Suprapubic skin (tissue), 3 donors: ENCODE results near the gene MOB3A.
"Not testable (repeated sequence)": the region's sequence is repeated elsewhere in the genome, so short reads cannot be mapped to it uniquely, and the experiment has no call there.

Experiments
- CTCF ChIP-seq, 2 donors: fragments of 200-600 bp in 1 of 2; fragments of 450-650 bp in 1 of 2; sonication (generic) in 1 of 2; IDR thresholded peaks; one replicate each; pipeline ENCODE4 v1.5.1; 2016 to 2019; ENCODE audit warnings: antibody characterized with exemption in 2 of 2, mild to moderate bottlenecking in 1 of 2, moderate library complexity in 1 of 2
- EP300 ChIP-seq: sonication (generic); formaldehyde crosslinking; IDR thresholded peaks from one replicate; pipeline ENCODE4 v1.6.1; 2017; ENCODE audit warnings: antibody characterized with exemption
- POLR2A ChIP-seq, 2 donors: fragments of 450-650 bp; IDR thresholded peaks; one replicate each; pipeline ENCODE4 v1.6.1; 2017; ENCODE audit warnings: antibody characterized with exemption in 2 of 2, mild to moderate bottlenecking in 2 of 2, moderate library complexity in 2 of 2

GRCh38 chr19:2131012-2131975 lies 35.2 kb upstream of the MOB3A start:
- TF ChIP-seq POLR2A (IDR thresholded peaks at IDR 0.05); EP300; CTCF (IDR thresholded peaks at IDR 0.05): not testable (repeated sequence)
